ENCODE data around the gene MARCHF3. TPM values are rescaled to one million over a fixed set of nuclear protein-coding genes. Genes with fewer than 3 reads are reported as not detected.

The MARCHF3 gene
- polyA plus RNA-seq, 1 donor from 2014 or later = 3.9 TPM

DNA sequence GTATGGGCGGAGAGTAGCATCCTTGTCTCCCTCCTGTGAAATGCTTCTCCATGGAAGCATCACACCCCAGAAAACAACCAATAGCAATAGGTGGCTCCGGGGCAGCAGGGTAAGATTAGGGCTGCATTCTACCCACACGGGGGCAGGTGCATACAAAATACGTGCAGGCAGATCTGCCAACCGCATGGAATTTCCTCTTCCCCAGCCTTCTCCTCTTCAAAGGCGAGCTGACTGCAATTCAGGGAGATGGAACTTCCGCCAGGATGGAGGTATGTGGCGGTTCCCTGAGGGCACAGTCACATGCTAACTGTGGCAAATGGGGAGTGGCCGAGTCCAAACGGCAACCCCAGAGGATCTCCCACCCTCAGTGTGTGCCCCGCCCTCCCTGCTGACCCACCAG, 171.9 kb downstream of the MARCHF3 start:
- Histone ChIP-seq H4K20me1 (ENCODE audit: insufficient read depth) (no peaks in the 10 kb centered on the region), H3K9me3 (ENCODE audit: low read length) (no peaks in the 10 kb centered on the region), H3K27me3 (ENCODE audit: insufficient read depth, low read depth, low read length) (no peaks in the 10 kb centered on the region), H3K4me3 (ENCODE audit: low read length) (no peak overlapping the region), H2AFZ (ENCODE audit: low read depth, low read length) (no peak overlapping the region), H3K79me2 (replicated peaks; ENCODE audit: insufficient read depth, low read length) (no peaks in the 10 kb centered on the region), H3K36me3 (ENCODE audit: insufficient read depth, low read length) (no peaks in the 10 kb centered on the region), H3K4me2 (ENCODE audit: low read length) (no peak overlapping the region), H3K27ac (ENCODE audit: low read length) (no peak overlapping the region), H3F3A (ENCODE audit: insufficient read depth, low read length, poor library complexity, severe bottlenecking) (no peaks in the 10 kb centered on the region), H3K9me2 (ENCODE audit: insufficient read depth, low read length) (no peaks in the 10 kb centered on the region), H3K9ac (ENCODE audit: low read length) (no peak overlapping the region)
- TF ChIP-seq SMC3 (conservative IDR thresholded peaks at IDR 0.05; ENCODE audit: poor library complexity) (no peak), RAD21 (conservative IDR thresholded peaks at IDR 0.05) (no peak), TAF1 (IDR thresholded peaks at IDR 0.05; ENCODE audit: low read depth) (no peak), MXI1 (conservative IDR thresholded peaks at IDR 0.05; ENCODE audit: poor library complexity, severe bottlenecking) (no peak), EZH2 (IDR thresholded peaks at IDR 0.05; ENCODE audit: borderline replicate concordance, insufficient read depth, low read length, poor library complexity, severe bottlenecking) (no peak), EP300 (conservative IDR thresholded peaks at IDR 0.05; ENCODE audit: poor library complexity, severe bottlenecking) (no peak), POLR2AphosphoS5 (IDR thresholded peaks at IDR 0.05) (no peak)

DNA sequence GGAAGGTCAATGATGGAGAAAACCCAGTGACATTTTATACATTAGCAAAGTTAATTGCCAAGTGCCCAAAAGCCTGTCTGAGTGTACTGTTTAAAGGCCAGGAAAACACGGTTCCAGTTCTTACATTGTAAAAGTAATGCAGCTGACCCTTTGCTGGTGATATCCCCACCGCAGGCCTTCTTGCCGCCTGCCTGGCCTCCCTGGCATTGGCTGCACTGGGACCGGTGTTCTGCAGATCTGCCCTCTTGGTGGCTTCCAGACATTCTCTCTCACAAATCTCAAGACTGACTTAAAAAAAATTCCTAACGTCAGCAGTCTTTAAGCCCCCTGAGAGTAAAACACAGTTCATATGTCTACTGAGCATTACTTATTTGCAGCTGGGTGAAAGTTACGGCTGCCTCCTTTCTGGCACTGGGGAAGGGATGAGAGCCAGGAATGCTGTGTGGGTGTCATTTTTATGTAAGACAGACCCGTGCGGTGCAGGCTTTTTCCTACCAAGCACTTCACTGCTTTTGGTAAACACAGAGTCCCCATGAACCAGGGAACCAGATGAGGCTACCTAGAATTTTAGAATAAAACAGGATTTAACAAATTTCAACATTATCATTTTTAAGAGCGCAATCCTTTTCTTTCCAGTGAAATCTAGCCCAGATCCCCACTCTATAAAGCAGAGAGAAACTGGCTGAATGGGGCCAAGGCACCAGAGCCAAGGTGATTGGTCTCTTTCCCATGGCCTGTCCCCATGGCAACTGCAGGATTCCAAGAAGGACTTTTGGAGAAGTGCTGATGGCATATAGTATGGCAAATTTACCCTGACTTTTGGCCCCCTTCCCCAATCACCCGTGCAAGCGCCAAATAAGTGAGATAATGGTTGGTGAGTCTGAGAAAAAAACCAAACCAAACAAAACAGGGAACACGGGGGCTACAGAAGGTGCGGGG, 172.6 kb downstream of the MARCHF3 start:
- Histone ChIP-seq H3K27me3 (ENCODE audit: insufficient read depth, low read depth, low read length) (no peaks in the 10 kb centered on the region), H3K27ac (ENCODE audit: low read length) (no peak overlapping the region), H3K4me2 (ENCODE audit: low read length) (no peak overlapping the region), H2AFZ (ENCODE audit: low read depth, low read length) (no peak overlapping the region), H4K20me1 (ENCODE audit: insufficient read depth) (no peaks in the 10 kb centered on the region), H3K9me2 (ENCODE audit: insufficient read depth, low read length) (no peaks in the 10 kb centered on the region), H3K9me3 (ENCODE audit: low read length) (no peaks in the 10 kb centered on the region), H3F3A (ENCODE audit: insufficient read depth, low read length, poor library complexity, severe bottlenecking) (no peaks in the 10 kb centered on the region), H3K79me2 (replicated peaks; ENCODE audit: insufficient read depth, low read length) (no peaks in the 10 kb centered on the region), H3K9ac (ENCODE audit: low read length) (no peak overlapping the region), H3K36me3 (ENCODE audit: insufficient read depth, low read length) (no peaks in the 10 kb centered on the region), H3K4me3 (ENCODE audit: low read length) (no peak overlapping the region)
- TF ChIP-seq EP300 (conservative IDR thresholded peaks at IDR 0.05; ENCODE audit: poor library complexity, severe bottlenecking) (no peak), TAF1 (IDR thresholded peaks at IDR 0.05; ENCODE audit: low read depth) (no peak), EZH2 (IDR thresholded peaks at IDR 0.05; ENCODE audit: borderline replicate concordance, insufficient read depth, low read length, poor library complexity, severe bottlenecking) (no peak), SMC3 (conservative IDR thresholded peaks at IDR 0.05; ENCODE audit: poor library complexity) (no peak), RAD21 (conservative IDR thresholded peaks at IDR 0.05) (no peak), MXI1 (conservative IDR thresholded peaks at IDR 0.05; ENCODE audit: poor library complexity, severe bottlenecking) (no peak), POLR2AphosphoS5 (IDR thresholded peaks at IDR 0.05) (no peak)
- TF ChIP-seq, protein P1, sequence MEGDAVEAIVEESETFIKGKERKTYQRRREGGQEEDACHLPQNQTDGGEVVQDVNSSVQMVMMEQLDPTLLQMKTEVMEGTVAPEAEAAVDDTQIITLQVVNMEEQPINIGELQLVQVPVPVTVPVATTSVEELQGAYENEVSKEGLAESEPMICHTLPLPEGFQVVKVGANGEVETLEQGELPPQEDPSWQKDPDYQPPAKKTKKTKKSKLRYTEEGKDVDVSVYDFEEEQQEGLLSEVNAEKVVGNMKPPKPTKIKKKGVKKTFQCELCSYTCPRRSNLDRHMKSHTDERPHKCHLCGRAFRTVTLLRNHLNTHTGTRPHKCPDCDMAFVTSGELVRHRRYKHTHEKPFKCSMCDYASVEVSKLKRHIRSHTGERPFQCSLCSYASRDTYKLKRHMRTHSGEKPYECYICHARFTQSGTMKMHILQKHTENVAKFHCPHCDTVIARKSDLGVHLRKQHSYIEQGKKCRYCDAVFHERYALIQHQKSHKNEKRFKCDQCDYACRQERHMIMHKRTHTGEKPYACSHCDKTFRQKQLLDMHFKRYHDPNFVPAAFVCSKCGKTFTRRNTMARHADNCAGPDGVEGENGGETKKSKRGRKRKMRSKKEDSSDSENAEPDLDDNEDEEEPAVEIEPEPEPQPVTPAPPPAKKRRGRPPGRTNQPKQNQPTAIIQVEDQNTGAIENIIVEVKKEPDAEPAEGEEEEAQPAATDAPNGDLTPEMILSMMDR (IDR thresholded peaks at IDR 0.05; ENCODE audit: poor library complexity, severe bottlenecking) = no peak
- TF ChIP-seq, protein P2, sequence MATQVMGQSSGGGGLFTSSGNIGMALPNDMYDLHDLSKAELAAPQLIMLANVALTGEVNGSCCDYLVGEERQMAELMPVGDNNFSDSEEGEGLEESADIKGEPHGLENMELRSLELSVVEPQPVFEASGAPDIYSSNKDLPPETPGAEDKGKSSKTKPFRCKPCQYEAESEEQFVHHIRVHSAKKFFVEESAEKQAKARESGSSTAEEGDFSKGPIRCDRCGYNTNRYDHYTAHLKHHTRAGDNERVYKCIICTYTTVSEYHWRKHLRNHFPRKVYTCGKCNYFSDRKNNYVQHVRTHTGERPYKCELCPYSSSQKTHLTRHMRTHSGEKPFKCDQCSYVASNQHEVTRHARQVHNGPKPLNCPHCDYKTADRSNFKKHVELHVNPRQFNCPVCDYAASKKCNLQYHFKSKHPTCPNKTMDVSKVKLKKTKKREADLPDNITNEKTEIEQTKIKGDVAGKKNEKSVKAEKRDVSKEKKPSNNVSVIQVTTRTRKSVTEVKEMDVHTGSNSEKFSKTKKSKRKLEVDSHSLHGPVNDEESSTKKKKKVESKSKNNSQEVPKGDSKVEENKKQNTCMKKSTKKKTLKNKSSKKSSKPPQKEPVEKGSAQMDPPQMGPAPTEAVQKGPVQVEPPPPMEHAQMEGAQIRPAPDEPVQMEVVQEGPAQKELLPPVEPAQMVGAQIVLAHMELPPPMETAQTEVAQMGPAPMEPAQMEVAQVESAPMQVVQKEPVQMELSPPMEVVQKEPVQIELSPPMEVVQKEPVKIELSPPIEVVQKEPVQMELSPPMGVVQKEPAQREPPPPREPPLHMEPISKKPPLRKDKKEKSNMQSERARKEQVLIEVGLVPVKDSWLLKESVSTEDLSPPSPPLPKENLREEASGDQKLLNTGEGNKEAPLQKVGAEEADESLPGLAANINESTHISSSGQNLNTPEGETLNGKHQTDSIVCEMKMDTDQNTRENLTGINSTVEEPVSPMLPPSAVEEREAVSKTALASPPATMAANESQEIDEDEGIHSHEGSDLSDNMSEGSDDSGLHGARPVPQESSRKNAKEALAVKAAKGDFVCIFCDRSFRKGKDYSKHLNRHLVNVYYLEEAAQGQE (IDR thresholded peaks at IDR 0.05; ENCODE audit: borderline replicate concordance) = no peak

All from neural cell (in vitro differentiated cells).